HG03095 (cell line): ENCODE results near the gene AIRE.

Experiments used
- ATAC-seq: cut with Tn5 transposase; IDR thresholded peaks from one replicate; pipeline ENCODE4 v1.9.1; 2021; ENCODE audit warnings: moderate library complexity; ENCODE audit not compliant: unreplicated experiment

Gene AIRE

DNA sequence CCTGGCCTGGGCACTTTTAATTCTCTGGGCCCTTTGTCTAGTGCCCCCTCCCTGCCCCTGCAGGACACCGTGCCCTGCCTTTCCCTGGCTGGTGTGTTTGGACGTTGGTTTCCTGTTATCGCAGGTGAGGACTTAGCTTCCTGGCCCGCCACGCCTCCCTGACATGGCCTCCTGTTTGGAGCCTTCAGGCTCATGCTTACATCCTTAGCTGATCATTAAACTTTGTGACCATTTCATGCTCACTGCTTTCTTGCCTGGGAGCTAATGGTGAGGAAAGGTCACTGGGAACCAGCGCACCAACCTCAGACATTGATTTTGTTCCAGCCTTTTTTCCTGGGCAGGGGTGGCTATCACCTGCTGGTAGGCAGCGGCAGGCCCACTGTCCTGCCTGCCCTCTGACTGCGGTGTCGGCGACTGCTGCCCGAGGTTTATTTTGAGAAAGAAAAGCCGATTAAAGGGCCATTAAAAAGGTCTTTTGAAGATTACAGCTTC is 17.9 kb downstream of the AIRE start:
- ATAC-seq, result no peak

DNA sequence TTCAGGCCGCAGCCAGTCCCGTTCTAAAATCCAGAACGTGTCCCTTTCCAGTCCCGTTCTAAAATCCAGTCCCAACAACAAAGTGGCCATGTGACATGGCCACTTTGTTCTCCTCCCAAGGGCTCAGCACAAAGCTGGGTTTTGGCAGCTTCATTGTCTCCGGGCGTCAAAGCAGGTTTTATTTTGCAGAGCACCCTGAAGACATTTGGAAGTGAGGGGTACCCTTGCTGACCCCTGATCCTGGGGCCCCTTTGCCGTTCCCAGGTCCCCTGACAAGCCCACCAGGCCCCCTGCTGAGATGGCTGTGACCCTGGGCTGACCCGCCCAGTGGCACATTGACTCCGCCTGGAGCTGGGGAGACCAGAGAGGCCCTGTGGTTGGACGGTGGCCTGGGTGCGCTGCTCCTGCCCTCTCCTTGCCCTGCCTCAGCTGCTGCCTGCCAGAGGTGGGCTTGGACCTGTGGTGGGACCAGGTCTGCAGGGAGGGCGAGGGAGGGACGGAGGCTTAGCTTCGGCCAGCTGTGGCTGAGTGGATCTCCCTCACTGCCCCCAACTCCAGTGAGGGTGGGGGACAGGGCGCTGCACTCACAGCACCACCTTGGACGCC is 18.4 kb downstream of the AIRE start:
- ATAC-seq, result no peak

DNA sequence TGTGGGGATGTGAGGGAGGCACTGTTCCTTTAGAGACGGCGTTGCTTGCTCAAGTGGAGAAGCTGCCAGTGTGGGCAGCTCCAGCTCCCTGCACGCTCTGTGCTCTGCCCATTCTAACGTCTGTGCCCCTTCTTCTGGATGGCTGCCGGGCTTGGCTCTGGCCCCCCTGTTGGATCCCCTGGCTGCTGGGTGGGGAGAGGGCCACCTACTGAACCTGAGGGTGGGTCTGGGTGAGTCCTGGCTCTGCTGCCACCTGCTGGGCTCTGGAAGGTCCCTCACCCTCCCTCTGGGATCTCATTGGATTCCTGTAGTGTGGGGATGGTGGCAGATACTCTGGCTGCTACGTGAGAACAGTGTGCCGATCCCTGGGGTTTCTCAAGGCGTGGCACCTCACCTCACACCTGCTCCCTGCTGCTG is 19.2 kb downstream of the AIRE start:
- no peak for ATAC-seq

DNA sequence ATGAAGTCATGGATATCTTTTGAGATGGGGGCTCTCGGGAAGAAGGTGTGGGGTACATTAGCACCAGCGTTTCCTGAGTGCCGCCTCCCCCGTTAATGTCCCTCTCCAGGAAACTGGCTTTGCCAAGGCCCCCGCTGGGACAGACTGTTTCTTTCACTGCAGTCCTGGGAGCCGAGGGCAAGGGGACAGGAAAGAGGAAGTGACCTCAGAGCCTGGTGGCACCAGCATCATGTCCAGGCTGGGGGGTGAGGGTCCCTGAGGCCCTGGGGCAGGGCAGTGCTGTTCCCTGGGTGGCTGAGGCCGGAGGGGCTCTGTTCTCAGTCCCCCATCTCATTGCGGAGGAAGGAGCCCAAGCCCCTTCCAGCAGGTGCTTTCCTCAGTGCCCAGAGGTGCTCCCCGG is 20.0 kb downstream of the AIRE start:
- no peak for ATAC-seq

DNA sequence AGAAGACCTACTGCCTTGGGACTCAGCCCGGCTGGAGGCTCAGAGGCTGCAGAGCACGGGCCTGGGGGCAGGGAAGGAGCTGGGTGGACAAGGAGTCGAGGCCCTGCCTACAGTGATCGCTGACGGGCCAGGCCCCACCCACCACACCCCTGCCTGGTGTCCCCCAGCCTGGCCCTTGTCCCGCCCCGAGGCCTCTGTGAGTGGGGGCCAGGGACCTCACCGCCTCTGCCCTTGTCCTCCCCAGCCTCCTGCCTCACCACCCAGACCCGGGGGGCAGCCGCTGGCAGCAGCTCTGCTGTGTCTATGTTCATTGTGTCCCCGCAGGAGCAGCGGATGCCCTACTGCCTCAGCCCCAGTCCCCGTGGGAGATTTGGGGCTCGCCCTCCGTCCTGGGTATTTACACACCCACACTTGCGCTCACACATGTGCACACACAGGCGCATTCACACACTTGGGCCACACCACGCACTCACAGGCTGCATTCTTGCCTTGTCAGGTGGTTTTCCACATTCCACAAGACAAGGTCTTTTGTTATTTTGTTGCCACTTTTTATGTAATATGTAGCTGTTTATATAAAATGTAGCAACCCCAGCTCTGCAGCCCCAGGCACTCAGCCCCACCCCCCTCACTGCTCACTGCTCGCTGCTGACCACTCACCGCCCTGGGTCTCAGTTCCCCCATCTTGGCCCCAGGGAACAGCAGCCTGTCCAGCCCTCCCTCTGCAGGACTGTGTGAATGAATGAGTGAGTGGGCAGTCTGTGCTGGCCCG is 21.4 kb downstream of the AIRE start:
- ATAC-seq, result no peak

DNA sequence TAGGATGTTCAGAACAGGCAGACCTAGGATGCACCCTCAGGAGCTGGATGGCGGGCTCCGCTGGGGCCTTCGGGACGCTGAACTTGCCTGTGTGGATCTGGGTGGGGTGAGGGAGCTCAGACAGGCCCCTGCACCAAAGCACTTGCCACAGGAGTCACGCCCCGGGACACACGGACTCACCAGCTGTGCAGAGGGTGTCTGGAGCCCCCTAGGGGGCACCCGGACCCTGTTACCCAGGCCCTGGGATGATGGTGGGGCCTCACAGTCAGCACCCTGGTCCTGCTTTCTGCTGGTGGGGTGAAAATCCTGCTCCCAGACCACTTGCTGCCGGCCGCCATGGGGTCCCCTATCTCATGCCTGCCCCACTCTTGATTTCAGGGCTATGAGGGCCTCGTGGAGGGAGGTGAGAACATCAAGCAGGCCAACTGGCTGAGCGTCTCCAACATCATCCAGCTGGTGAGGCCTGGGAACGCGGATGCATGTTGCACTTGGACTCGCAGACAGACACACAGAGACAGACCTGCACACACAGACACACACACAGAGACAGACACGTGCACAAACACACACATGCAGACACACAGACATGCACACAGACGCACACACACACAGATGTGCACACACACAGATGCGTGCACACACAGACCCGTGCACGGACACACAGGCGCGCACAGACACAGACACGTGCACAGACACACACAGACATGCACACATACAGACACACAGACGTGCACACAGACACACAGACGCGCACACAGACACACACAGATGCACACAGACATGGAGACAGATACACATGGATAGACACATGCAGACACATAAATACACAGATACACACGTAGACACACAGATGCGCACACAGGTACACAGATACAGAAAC is 25.2 kb downstream of the AIRE start:
- no peak for ATAC-seq

DNA sequence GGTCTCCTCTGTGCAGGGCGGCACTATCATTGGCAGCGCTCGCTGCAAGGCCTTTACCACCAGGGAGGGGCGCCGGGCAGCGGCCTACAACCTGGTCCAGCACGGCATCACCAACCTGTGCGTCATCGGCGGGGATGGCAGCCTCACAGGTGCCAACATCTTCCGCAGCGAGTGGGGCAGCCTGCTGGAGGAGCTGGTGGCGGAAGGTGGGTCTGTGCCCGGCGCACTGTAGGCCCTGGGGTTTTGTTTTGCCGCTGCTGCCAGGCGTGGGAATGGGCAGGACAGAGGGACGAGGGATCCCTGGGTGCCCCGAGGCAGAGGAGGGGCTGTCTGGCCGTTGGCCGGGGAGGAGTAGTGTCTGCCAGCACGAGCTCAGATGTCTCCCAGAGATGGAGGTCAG is 26.4 kb downstream of the AIRE start:
- no peak for ATAC-seq

DNA sequence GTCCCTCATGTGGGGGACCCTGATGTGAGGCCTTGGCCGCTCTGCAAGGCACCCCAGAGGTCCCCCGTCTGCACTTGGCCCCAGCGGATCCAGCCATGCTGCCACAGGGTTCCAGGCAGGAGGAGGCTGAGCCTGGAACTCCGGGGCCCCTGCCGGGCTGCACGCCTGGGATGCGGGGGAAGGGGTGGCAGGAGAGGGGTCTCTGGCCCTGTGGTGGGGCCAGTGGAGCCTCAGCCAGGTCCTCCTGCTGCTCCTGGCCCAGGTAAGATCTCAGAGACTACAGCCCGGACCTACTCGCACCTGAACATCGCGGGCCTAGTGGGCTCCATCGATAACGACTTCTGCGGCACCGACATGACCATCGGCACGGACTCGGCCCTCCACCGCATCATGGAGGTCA is 27.0 kb downstream of the AIRE start:
- no peak for ATAC-seq

DNA sequence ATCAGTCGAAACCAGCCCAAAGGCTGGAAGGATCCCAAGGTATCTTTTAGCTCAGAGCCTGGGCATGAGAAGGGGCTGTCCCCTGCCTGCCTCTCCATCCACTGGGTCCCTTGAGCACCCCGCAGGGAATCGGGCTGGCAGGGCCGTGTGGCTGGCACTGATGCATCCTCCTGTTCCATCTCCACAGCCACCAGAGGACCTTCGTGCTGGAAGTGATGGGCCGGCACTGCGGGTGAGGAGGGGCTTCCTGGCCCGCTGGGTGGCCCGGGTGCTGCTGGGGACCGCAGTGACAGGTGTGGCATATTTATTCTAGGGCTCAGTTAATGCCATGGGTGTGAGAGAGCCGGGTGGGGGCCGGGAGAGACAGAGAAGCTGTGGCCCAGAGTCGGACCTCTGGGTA is 27.8 kb downstream of the AIRE start:
- ATAC-seq, result no peak

DNA sequence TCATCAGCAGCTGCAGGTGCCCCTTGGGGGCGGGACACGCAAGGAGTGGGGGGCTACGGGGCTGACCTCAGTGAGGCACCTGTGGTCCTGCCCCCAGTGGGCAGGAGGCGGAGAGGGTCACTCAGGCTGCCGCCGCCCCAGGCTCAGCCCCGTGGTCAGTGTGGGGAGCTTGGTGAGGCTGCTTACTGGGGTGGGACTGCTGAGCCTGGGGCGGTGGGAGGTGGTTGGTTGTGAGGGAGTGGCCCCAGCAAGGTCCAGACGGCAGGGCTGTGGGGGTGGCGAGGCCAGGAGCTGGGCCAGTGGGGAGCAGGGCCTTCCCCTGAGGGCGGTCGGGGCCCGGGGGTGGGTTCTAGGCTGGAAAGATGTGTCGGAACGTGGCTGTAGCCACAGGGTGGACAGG is 28.5 kb downstream of the AIRE start:
- no peak for ATAC-seq

DNA sequence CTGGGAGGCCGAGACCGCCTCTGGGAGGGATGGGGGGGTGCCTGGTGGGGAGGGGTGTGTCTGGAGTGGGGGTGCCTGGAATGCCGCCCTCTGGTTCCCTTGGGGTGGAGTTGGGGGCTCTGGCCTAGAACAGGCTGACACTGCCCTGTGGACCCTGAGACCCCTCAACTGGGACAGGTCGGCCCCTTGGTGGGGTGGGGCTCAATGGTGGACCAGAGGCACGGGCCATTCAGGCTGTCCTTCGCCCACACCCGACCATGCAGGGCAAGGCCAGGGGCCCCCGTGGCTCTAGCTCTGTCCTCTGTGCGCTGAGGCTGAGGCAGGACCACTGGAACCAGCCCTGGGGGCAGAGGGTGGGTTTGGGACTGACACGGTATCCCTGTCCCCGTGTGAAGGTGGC is 28.9 kb downstream of the AIRE start:
- ATAC-seq, result no peak

DNA sequence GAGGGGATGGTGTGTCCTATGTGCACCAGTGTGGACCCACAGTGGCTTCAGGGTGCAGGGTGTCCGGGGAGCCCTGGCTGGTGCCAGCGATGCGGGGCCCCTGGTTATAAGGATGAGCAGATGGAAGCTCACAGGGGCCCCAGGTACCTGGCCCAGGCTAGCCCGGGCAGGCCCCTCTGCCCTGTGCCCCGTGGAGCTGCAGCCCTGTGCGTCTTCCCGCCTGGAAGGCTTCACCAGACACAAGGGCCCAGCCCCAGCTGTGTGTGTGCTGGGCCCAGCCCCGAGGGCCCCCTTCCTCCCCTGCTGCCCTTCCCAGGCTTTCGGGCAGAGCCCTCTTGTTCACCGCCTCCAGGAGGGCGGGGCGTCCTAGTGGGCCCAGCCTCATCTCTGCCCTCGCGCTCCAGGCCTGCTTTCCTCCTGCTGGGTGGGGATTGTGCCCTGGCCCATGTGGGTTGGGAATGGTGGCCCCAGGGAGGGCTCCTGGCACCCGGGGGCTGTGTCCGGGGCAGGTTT is 30.1 kb downstream of the AIRE start:
- no peak for ATAC-seq

DNA sequence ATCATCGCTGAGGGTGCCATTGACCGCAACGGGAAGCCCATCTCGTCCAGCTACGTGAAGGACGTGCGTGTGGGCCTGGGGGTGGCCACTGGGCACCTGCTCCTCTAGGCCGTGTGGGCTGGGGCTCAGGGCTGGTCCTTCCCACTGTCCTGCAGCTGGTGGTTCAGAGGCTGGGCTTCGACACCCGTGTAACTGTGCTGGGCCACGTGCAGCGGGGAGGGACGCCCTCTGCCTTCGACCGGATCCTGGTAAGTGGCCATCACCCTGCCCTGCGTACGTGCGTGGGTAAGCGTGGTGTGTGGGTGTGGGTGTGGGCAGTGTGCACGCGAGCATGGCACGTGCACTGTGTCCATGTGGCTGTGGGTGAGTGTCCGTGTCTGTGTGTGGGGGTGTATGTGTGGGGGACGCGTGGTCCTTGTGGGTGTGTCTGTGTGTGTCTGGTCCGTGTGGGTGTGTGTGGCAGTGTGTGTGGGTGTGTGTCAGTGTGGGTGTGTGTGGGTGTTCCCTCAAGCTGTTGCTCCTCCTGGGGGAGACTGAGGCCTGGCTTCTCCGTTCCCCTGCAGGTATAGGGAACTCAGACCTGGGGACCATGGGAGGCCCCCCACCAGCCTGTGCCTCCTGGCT is 30.7 kb downstream of the AIRE start:
- no peak for ATAC-seq

DNA sequence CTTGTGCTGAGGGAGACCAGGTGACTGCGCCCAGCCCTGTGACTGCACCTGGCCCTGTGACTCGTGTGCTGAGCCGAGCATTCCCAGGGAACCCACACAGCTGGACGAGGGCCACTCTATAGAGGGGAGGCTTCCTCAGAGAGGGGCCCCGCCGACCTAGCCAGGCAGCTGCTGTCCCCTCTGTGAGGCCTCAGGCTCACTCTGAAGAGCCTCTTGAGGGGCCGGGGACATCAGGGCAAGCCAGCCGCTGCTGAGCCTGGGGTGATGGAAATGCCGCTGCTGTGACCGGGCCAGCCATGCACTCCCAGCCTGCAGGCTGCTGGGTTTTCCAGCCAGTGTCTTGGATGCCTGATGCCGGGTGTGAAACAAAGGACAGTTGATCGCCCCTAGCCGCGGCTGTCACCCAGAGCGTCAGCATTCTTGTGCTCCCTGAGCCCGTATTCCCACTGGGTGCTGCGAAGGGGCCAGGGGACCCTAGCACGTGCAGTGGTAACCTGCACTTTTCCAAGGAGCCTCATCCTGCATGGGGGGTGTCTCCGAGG is 31.6 kb downstream of the AIRE start:
- no peak for ATAC-seq

DNA sequence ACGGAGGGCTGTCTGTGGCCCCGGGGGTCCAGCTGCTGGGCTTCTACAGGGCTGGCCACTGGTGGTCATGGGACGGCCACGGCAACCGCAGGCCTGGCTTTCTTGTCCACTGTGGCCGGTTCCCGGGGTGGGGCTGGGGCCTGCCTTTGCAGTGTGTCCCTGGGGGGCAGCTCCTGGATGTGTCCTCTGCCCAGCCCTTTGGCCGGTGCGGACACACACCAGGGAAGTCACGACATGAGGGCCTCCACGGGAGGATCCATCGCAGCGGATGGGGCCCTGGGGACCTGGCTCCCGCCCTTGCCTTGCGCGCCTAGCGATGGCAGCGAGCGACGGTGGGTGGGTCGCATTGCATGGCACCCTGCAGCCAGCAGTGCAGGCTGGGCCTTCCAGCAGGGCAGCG is 32.2 kb downstream of the AIRE start:
- ATAC-seq, result no peak

DNA sequence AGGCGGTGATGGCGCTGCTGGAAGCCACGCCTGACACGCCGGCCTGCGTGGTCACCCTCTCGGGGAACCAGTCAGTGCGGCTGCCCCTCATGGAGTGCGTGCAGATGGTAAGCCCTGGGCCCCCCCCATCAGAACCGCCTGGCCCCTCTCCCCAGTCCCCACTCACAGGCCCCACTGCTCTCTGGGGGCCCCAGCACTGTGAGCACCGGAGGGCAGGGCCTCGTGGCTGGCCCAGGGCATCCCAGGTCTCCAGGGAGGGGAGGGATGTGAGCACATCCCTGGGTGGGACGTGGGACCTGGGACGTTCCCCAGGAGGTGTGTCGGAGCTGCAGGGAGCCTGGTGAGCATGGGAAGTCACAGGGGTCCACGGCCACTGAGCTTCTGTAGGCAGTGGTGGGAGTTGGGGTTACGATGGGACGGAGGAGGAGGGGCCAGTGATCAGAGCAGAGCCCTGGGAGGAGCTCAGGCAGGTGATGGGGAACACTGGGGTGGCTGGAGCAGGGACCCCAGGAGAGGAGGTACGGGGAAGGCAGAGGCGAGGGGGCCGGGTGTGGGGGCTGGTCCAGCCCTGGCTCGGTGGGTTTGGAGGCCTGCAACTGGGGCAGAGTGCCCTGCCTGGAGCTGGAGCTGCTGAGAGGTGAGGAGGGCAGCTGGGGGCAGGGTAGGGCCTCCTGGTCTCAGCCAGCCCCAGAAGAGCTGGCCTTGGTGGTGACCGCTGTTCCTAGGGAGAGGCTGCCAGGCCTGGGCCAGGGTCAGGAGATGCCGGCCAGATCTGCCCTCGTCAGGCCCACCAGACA is 33.0 kb downstream of the AIRE start:
- no peak for ATAC-seq

DNA sequence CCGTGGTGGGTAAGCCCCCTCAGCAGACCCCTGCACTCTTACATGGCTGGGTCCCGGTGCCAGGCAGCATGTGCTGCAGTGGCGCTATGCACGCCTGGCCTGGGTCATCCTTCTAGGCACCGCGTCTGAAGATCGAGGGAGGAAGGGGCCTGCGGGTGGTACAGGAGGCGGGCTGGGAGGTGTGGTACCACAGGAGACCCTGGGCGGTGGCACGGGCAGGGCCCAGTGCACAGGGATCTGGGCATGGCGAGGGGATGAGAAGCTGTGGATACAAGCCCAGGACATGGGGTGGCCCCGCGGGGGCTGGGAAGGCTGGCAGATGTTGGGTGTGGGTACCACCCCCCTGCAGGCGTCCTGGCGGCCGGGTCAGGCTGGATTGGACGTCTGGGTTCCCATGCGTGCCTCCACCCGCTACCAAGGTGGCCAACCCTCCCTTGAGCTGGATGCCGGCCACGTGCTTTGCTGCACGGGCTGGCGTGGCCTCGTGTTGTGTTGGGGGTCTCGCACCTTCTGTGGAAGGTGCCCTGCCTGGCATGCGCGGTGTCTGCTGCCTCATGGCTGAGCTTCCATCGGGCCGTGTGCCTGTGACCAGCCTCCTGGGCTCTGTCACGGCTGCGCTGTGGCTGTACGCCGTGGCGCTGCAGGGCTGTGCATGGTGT is 33.9 kb downstream of the AIRE start:
- no peak for ATAC-seq

DNA sequence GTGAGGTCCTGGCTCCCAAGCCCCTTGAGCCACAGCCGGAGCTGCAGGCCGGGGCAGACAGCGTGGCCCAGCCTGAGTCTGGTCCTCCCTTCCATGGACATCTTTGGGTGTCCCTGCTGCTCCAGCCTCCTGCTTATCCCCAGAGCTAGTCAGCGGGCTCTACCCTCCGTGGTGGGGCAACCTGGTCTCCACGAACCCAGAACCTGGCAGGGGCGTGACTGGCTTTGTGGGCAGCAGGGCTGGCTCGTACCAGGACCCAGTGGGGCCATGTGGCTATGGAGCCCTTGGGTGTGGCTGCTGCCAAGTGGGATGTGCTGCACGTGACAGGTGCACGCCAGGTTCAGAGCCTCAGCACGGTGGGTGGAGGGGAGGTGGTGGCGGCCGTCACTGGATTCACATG is 35.2 kb downstream of the AIRE start:
- no peak for ATAC-seq

DNA sequence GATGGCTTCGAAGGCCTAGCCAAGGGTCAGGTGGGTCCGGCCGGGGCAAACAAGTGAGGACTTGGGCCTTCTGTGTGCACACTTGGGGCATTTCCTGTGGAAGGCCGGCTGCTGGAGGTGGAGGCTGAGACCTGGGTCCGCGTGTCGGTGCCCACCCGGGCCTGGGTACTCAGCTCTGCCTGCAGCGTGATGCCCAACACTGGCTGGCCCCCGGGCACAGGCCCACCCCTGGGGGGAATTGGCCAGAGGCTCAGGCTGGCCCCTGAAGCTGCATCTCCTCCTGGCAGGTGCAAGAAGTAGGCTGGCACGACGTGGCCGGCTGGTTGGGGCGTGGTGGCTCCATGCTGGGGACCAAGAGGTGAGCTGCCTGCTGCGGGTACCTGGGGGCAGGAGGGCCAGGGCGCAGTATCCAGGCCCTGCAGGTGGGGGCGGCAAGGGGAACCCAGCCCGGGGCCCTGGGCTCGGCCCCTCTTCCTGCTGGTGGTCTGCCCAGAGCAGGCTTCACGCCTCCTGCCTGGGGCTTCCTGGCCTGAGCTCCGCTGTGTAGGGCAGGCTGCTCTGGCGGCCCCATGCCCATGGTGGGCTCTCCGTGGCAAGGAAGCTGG is 36.3 kb downstream of the AIRE start:
- no peak for ATAC-seq
